ENCODE measurements around the gene KCNJ2. TPM values are rescaled to one million over a fixed set of nuclear protein-coding genes. Genes with fewer than 3 reads are reported as not detected.

The KCNJ2 gene
- polyA plus RNA-seq, 2 of the 4 experiments (the other 2 are of a cell fraction) = 0.14 to 0.17 TPM

DNA sequence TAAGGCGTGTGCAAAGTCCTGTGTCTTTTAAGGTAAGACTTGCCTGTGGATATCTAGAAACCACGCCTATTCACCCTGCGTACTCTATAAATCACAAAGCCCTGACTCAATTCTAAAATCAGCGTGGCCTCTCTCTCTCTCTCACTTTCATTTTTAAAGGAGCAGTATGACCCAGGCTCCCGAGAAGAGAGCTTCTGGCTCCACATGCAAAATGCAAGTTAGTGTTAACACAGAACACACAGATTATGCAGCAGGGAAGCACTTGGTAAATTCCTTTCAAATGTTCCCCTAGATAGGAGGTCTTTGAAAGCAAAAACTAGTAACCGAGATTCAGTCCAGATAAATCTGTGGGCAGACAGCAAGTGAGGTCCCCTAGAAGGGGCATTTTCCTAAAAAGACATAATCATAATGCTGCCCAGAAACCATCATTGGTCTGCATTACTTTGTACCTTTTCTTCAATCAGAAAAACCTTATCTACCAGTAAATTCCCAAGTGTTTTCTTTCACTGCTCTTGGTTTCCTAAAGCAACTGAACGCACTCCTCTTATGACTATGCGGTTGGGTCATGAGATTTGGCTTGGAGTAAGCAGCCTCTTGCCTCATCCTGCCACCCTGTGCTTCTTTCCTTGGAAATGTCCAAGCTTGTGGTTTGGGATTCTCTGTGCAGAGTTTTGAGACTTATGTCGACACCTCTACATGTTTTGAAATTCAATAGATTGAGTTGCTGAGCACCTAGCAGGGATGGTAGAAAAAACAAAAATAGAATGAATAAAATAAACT, 31.7 kb upstream of the KCNJ2 start:
- FAIRE-seq (peak; percentile 98), ATAC-seq (peak; percentile 92 to 94), DNase-seq (ENCODE audit: low read depth in 1 of 2, low spot score in 1 of 2) (peak; percentile 42 to 62)
- H3K4me3 ChIP-seq = peak overlapping the region; percentile 30
- POLR2A ChIA-PET = no interaction called here
- peaks cover 42% of the 10 kb centered on the region for H3K4me1 ChIP-seq
- 13% methylated on average over 9 of the region's 9 CpGs for WGBS (ENCODE audit: missing lambda C conversion rate)
- H3K4me2 ChIP-seq = peak overlapping the region; percentile 87
- no peaks in the 10 kb centered on the region for H3K9me3 ChIP-seq
- TF ChIP-seq, protein P1, sequence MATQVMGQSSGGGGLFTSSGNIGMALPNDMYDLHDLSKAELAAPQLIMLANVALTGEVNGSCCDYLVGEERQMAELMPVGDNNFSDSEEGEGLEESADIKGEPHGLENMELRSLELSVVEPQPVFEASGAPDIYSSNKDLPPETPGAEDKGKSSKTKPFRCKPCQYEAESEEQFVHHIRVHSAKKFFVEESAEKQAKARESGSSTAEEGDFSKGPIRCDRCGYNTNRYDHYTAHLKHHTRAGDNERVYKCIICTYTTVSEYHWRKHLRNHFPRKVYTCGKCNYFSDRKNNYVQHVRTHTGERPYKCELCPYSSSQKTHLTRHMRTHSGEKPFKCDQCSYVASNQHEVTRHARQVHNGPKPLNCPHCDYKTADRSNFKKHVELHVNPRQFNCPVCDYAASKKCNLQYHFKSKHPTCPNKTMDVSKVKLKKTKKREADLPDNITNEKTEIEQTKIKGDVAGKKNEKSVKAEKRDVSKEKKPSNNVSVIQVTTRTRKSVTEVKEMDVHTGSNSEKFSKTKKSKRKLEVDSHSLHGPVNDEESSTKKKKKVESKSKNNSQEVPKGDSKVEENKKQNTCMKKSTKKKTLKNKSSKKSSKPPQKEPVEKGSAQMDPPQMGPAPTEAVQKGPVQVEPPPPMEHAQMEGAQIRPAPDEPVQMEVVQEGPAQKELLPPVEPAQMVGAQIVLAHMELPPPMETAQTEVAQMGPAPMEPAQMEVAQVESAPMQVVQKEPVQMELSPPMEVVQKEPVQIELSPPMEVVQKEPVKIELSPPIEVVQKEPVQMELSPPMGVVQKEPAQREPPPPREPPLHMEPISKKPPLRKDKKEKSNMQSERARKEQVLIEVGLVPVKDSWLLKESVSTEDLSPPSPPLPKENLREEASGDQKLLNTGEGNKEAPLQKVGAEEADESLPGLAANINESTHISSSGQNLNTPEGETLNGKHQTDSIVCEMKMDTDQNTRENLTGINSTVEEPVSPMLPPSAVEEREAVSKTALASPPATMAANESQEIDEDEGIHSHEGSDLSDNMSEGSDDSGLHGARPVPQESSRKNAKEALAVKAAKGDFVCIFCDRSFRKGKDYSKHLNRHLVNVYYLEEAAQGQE (IDR thresholded peaks at IDR 0.05) = no peak
- TF ChIP-seq GATA3 (IDR thresholded peaks at IDR 0.05; ENCODE audit: borderline replicate concordance) (peak; percentile 23; the same call in 1 of the 2 replicates), EP300 (IDR thresholded peaks at IDR 0.05) (peak in 1 of 2 experiments; percentile 12; a peak in 1 of 5 replicates), RFX5 (IDR thresholded peaks at IDR 0.05) (no peak), ZFP36 (IDR thresholded peaks at IDR 0.05; ENCODE audit: borderline replicate concordance, partially characterized antibody) (no peak), NR3C1 (IDR thresholded peaks at IDR 0.05) (no peak), JUN (IDR thresholded peaks at IDR 0.05) (peak; percentile 19 to 59; a peak in 1 of 5 replicates), FOSL2 (IDR thresholded peaks at IDR 0.05) (no peak), FOSL2 (CRISPR knock-in tag; IDR thresholded peaks at IDR 0.05) (peak; percentile 82), JUNB (IDR thresholded peaks at IDR 0.05) (peak; percentile 28; the same call in 1 of the 2 replicates), CEBPB (IDR thresholded peaks at IDR 0.05) (peak; percentile 46 to 55; a peak in 3 of 4 replicates), SMC3 (IDR thresholded peaks at IDR 0.05) (peak; percentile 4; the same call in 1 of the 3 replicates), RAD21 (conservative IDR thresholded peaks at IDR 0.05 in 1 of 2, IDR thresholded peaks at IDR 0.05 in 1 of 2) (peak in 1 of 2 experiments; percentile 19; a peak in 2 of 5 replicates)
- TF ChIP-seq, protein P2, sequence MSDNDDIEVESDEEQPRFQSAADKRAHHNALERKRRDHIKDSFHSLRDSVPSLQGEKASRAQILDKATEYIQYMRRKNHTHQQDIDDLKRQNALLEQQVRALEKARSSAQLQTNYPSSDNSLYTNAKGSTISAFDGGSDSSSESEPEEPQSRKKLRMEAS (IDR thresholded peaks at IDR 0.05) = peak; percentile 53; the same call in 1 of the 2 replicates
- TF ChIP-seq, protein P3, sequence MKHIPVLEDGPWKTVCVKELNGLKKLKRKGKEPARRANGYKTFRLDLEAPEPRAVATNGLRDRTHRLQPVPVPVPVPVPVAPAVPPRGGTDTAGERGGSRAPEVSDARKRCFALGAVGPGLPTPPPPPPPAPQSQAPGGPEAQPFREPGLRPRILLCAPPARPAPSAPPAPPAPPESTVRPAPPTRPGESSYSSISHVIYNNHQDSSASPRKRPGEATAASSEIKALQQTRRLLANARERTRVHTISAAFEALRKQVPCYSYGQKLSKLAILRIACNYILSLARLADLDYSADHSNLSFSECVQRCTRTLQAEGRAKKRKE (CRISPR knock-in tag; IDR thresholded peaks at IDR 0.05; ENCODE audit: low read depth) = no peak
- TF ChIP-seq, protein P4, sequence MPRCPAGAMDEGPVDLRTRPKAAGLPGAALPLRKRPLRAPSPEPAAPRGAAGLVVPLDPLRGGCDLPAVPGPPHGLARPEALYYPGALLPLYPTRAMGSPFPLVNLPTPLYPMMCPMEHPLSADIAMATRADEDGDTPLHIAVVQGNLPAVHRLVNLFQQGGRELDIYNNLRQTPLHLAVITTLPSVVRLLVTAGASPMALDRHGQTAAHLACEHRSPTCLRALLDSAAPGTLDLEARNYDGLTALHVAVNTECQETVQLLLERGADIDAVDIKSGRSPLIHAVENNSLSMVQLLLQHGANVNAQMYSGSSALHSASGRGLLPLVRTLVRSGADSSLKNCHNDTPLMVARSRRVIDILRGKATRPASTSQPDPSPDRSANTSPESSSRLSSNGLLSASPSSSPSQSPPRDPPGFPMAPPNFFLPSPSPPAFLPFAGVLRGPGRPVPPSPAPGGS (IDR thresholded peaks at IDR 0.05) = no peak
- CTCF ChIA-PET = interaction anchor here (0.6 to 2.9 kb wide), 3 partner anchors 484 to 612 kb away, joined by 3 to 17 read pairs (median 5); no protein-coding TSS in a partner anchor
- H3K27ac ChIP-seq = peak overlapping the region; percentile 70 to 79

DNA sequence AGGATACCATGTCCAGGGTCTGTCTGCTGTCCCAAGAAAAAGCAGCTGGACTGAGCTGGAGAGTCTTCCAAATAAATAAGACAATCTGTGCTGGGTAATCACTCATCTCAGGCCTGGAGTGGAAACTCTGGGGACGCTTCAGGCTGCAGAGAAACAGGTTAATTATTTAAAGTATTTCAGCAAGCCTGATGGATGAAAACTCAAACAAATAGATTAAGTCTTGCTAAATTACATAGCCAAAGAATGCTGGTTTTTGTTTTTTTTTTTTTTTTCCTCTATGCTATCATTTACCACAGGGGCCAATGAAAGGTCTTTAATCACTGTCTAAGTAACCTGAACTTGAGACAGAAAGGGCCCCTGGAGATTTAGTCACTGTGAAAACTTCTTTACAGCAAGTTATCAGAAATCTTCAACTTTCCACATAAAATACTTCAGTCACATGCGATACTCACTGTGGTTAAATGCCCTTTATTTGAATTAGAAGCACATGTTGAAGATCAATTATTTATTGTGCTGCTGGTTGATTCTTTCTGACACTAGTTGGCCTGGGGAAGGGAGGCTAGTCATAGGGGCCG, 31.0 kb upstream of the KCNJ2 start:
- H3K4me3 ChIP-seq = no peak overlapping the region; the same call in 2 of the 3 replicates
- FAIRE-seq (peak; percentile 43), DNase-seq (ENCODE audit: low read depth in 1 of 2, low spot score in 1 of 2) (peak in 1 of 2 experiments; percentile 23), ATAC-seq (peak; percentile 36 to 52; a peak in 4 of 6 replicates)
- TF ChIP-seq, protein P5, sequence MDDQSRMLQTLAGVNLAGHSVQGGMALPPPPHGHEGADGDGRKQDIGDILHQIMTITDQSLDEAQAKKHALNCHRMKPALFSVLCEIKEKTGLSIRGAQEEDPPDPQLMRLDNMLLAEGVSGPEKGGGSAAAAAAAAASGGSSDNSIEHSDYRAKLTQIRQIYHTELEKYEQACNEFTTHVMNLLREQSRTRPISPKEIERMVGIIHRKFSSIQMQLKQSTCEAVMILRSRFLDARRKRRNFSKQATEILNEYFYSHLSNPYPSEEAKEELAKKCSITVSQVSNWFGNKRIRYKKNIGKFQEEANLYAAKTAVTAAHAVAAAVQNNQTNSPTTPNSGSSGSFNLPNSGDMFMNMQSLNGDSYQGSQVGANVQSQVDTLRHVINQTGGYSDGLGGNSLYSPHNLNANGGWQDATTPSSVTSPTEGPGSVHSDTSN (IDR thresholded peaks at IDR 0.05) = no peak
- TF ChIP-seq RAD21 (conservative IDR thresholded peaks at IDR 0.05 in 1 of 2, IDR thresholded peaks at IDR 0.05 in 1 of 2) = no peak
- TF ChIP-seq ZFP36 (IDR thresholded peaks at IDR 0.05; ENCODE audit: borderline replicate concordance, partially characterized antibody) = no peak
- no peak for TF ChIP-seq CEBPB (IDR thresholded peaks at IDR 0.05)
- H3K9me3 ChIP-seq = no peaks in the 10 kb centered on the region
- 45% methylated on average over 3 of the region's 3 CpGs for WGBS (ENCODE audit: missing lambda C conversion rate)
- POLR2A ChIA-PET = no interaction called here
- H3K27ac ChIP-seq = peak overlapping the region; percentile 70 to 79
- H3K4me2 ChIP-seq = peak overlapping the region; percentile 87
- CTCF ChIA-PET = interaction anchor here (0.6 to 3.1 kb wide), 4 partner anchors 484 to 613 kb away, joined by 3 to 17 read pairs (median 8); no protein-coding TSS in a partner anchor
- peaks cover 42% of the 10 kb centered on the region for H3K4me1 ChIP-seq

Data from A549 (cell line).